NCI-H526 treated with DMSO at 0.1 percent for 48 hours (cell line): ENCODE results near the gene P4HA2.

Source experiments
- DNase-seq: peaks from one replicate; lab custom pipeline; 2025; lab: John Stamatoyannopoulos, UW

P4HA2 gene

GRCh38 chr5:132250547-132250946 is 22.9 kb upstream of the P4HA2 start:
- DNase-seq, result no peak

- no peak for DNase-seq
Observed at GRCh38 chr5:132246806-132247205, 19.2 kb upstream of the P4HA2 start.

- DNase-seq, result no peak
Observed at GRCh38 chr5:132245593-132245992, 17.9 kb upstream of the P4HA2 start.

- DNase-seq, result no peak
Observed at GRCh38 chr5:132243366-132243977, 15.8 kb upstream of the P4HA2 start.

- DNase-seq, result no peak
Observed at GRCh38 chr5:132239776-132240175, 12.1 kb upstream of the P4HA2 start.

- no peak for DNase-seq
Observed at GRCh38 chr5:132238901-132239500, 11.3 kb upstream of the P4HA2 start.

GRCh38 chr5:132238169-132238744 is 10.6 kb upstream of the P4HA2 start:
- DNase-seq, result no peak

GRCh38 chr5:132237670-132238069 is 10.0 kb upstream of the P4HA2 start:
- no peak for DNase-seq

GRCh38 chr5:132237141-132237540 is 9.5 kb upstream of the P4HA2 start:
- DNase-seq, result no peak

- DNase-seq, result no peak
Observed at GRCh38 chr5:132235340-132235739, 7.7 kb upstream of the P4HA2 start.

- DNase-seq, result no peak
Observed at GRCh38 chr5:132234684-132235062, 7.0 kb upstream of the P4HA2 start.

- DNase-seq, result no peak
Observed at GRCh38 chr5:132233811-132234683, 6.4 kb upstream of the P4HA2 start.

GRCh38 chr5:132233081-132233480 is 5.4 kb upstream of the P4HA2 start:
- no peak for DNase-seq

- no peak for DNase-seq
Observed at GRCh38 chr5:132232465-132232864, 4.8 kb upstream of the P4HA2 start.

GRCh38 chr5:132230871-132231270 is 3.2 kb upstream of the P4HA2 start:
- DNase-seq, result no peak

GRCh38 chr5:132229236-132229635 is 1.6 kb upstream of the P4HA2 start:
- DNase-seq, result no peak

- no peak for DNase-seq
Observed at GRCh38 chr5:132228241-132229035, 785 bp upstream of the P4HA2 start.

- no peak for DNase-seq
Observed at GRCh38 chr5:132227235-132227484, 493 bp downstream of the P4HA2 start.

GRCh38 chr5:132226516-132227234 is 978 bp downstream of the P4HA2 start:
- no peak for DNase-seq

GRCh38 chr5:132225165-132226032 is 2.3 kb downstream of the P4HA2 start:
- DNase-seq, result no peak

- DNase-seq, result no peak
Observed at GRCh38 chr5:132224716-132225115, 2.9 kb downstream of the P4HA2 start.
